Measurements from ENCODE around the gene FXYD5.
A peak's percentile ranks its signal among the peaks of the same experiment; 100 is the strongest.
"Not testable (repeated sequence)": the region's sequence is repeated elsewhere in the genome, so short reads cannot be mapped to it uniquely, and the experiment has no call there.

The FXYD5 gene

DNA sequence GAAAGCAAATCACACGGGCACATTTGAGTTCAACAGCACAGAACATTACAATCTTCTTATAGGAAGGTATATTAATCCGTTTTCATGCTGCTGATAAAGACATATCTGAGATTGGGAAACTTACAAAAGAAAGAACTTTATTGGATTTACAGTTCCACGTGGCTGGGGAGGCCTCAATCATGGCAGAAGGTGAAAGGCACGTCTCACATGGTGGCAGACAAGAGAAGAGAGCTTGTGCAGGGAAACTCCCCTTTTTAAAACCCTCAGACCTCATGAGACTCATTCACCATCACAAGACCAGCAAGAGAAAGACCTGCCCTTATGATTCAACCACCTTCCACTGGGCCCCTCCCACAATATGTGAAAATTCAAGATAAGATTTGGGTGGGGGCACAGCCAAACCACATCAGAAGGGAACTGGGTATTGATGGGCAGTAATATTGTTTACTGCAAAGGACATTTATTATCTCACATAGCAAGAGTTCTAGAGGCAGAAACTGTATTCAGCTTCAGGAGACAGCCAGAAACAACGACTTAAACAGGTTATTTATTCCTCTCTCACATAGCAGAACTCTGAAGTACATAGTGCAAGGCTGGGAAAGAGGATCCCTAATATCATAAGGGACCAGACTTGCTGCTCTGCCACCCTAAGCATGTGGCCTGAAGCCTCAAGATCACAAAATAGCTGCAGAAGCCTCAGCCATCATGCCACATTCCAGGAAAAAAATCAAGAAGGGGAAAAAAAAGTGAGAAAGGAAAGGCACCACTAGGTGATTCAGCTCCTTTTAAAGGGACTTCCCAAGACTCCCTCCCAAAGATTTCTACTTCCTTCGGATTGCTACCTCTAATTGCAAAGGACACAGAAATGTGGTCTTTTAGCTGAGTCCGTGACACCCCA lies 23.1 kb downstream of the FXYD5 start:
- DNase-seq (ENCODE audit: low read depth in 2 of 2), result no peak

DNA sequence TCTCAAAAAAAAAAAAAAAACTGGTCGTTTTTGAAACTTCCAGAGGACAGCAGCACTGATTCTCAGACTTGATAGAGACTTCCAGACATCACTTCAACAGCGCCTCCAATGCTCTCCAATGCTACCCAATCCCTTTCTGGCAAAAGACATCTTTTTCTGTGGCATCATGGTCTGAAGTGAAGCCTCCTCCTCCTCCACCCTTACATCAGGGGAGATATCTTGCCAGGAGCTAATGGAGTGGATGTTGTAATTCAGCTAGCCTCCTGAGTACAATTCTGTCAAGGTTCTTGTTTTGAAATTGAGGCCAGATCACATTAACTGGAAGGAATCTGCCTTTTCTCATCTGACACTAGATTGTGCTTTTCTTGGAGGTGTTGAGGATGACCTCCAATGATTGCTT lies 24.2 kb downstream of the FXYD5 start:
- no peak for DNase-seq (ENCODE audit: low read depth in 2 of 2)

GRCh38 chr19:35179830-35180229 lies 25.3 kb downstream of the FXYD5 start:
- DNase-seq (ENCODE audit: low read depth in 2 of 2), result no peak

GRCh38 chr19:35181387-35181786 lies 26.9 kb downstream of the FXYD5 start:
- no peak for DNase-seq (ENCODE audit: low read depth in 2 of 2)

DNA sequence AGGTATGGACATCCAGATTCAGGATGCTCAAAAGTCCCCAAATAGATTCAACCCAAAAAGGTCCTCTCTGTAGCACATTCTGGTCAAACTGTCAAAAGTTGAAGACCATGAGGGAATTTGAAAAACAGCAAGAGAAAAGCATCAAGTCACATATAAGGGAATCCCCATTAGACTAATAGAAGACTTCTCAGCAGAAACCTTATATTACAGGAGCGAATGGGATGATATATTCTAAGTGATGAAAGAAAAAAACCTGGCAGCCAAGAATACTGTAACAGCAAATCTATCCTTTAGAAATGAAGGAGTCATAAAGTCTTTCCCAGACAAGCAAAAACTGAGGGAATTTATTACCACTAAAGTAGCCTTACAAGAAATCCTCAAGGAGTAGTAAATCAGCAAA lies 29.7 kb downstream of the FXYD5 start:
- no peak for DNase-seq (ENCODE audit: low read depth in 2 of 2)

DNA sequence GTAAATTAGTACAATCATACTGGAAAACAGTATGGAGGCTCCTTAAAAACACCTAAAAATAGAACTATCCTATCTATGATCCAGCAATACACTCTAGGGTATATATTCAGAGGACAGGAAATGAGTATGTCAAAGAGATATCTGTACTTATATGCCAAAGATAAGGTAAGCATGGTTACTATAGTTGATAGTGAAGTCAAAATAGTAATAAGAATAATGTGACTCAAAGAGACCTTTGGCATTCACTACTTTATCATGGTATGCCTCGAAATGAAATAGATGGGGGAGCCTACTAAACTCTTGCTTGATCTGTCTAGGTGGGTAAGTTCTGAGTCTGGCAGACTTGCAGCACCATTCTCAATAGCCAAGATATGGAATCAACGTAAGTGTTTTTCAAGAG lies 30.3 kb downstream of the FXYD5 start:
- no peak for DNase-seq (ENCODE audit: low read depth in 2 of 2)

- DNase-seq (ENCODE audit: low read depth in 2 of 2), result no peak
Measured at GRCh38 chr19:35194012-35194984, 39.8 kb downstream of the FXYD5 start.

DNA sequence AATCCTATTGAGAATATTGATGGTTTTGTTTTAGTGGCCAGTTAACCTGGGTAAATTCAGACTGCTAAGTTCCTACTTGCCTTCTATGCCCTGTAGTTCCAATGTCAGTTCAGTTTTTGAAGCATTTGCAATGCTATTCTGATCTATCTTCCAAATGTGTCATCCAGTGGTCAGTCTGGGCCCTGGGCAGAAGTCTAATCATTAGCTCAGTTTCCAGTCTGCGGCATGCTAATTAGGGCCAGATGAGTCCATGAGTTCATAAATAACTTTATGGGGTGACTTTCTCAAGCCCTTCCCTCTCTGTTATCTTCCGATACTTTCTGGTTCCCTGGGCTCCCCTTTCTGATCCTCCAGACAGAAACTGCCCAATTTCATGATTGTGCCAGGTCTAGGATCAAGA lies 41.3 kb downstream of the FXYD5 start:
- no peak for DNase-seq (ENCODE audit: low read depth in 2 of 2)

DNA sequence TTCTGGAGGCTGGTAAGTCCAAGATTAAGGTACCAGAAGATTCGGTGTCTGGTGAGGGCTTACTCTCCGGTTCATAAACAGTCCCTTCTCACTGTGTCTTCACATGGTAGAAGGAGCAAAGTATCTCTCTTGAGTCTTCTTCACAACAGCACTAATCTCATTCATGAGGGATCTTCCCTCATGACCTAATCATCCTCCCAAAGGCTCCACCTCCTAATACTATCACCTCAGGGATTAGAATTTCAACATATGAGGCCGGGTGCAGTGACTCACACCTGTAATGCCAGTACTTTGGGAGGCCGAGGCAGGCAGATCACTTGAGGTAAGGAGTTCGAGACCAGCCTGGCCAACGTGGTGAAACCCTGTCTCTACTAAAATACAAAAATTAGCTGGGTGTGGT lies 42.3 kb downstream of the FXYD5 start:
- not testable (repeated sequence) for DNase-seq (ENCODE audit: low read depth in 2 of 2)

DNA sequence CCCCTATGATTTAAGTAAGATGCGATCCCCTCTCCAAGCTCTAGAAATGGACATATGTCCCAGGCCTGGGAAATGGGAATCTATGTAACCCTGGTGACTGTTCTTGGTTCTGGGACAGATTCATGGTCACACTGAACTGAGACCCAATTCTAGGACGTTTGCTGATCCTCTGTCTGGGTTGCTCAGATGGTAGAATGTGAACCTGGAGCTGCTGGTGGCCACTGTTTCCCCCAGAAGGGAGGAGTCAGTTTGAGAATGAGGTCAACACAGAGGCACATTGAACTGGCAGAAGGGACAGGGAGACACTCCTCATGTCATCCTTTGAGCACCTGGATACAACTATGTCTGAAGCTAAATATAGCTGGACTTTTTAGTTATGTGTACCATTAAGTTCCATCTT lies 44.9 kb downstream of the FXYD5 start:
- no peak for DNase-seq (ENCODE audit: low read depth in 2 of 2)

DNA sequence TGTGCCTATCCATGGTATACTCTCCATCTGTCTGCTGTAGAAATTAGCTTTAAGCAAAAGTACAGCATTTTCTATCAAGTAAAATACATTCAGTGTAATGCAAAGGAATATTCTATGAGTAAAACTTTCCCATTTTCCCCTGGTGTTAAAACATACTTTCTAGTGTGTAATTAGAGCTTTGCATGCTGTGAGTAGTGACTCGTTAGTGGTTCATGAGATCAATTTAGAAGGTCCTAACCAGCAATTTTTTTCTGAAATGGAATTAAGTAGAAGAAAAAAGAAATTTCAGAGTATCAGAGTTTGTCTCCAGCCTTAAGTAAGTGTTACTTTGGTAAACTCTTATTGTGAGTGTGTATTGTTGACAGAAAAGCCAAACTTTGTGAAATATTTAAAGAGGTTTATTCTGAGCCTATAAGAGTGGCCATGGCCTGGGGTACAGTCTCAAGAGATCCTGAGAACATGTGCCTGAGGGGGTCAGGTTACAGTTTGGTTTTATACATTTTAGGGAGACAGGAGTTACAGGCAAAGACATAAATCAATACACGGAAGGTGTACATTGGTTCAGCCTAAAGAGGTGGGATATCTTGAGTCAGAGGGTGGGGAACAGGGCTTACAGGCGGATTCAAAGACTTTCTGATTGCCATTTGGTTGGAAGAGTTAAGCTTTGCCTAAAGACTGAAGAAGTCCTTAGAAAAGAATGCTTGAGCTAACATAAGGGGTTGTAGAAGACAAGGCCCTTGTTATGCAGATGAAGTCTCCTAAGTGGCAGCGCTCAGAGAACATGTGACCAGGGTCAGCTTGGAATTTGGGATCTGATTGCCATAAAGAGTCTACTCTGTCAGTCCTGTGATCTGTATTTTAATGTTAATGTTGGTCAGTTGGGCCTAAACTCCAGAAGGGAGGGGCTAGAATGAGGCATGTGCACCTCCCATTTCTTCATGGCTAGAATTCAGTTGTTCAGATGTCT lies 48.5 kb downstream of the FXYD5 start:
- DNase-seq (ENCODE audit: low read depth in 2 of 2), result no peak

DNA sequence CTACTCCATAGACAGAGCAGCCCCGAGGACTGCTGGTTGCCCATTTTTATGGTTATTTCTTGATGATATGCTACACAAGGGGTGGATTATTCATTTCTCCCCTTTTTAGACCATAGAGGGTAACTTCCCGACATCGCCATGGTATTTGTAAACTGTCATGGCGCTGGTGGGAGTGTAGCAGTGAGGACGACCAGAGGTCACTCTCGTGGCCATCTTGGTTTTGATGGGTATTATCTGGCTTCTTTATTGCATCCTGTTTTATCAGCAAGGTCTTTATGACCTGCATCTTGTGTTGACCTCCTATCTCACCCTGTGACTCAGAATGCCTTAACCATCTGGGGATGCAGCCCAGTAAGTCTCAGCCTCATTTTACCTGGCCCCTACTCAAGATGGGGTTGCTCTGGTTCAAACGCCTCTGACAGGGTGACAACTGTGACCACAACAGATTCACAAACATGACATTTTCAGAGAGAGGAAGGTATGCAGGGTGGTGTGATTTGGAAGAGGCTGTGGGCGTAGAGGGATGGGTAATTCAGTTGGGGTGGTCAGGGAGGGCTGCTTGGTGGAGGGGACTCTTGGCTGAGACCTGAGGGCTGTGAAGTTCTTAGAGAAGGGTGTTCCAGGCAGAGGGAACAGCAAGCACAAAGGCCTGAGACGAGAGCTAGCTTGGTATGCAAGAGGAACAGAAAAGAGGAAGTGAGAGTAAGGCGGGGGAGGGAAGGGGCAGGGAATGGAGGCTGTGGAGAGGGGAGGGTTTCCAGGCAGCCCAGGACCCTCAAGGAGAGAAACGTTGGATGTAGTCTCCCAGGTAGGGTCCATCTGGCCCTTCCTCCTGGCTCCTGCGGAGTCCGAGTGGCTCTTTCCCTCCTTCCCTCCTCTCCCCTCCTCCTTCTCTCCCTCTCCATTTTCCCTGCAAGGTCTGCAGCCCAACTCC lies 50.5 kb downstream of the FXYD5 start:
- DNase-seq (ENCODE audit: low read depth in 2 of 2), result no peak

GRCh38 chr19:35205733-35206323 lies 51.3 kb downstream of the FXYD5 start:
- no peak for DNase-seq (ENCODE audit: low read depth in 2 of 2)

DNA sequence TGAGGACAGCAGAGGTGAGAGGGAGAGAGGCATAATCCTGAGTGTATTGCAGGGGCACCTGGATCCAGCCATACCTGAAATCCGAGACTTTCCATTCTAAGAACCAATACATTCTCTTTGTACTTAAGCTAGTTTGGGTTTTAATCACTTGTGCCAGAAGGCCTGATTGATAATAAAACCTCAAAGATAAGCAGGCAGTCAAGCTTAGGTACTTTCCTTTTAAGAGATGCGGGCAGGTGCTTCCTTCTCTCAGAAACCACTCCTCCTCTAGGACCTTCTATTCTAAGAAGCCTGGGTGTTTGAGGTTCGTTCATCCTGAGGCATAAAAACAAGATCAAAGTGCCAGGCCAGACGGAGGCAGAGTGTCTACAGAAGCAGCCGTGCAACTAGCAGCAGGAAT lies 51.8 kb downstream of the FXYD5 start:
- DNase-seq (ENCODE audit: low read depth in 2 of 2), result peak in 1 of 2 donors; percentile 32

DNA sequence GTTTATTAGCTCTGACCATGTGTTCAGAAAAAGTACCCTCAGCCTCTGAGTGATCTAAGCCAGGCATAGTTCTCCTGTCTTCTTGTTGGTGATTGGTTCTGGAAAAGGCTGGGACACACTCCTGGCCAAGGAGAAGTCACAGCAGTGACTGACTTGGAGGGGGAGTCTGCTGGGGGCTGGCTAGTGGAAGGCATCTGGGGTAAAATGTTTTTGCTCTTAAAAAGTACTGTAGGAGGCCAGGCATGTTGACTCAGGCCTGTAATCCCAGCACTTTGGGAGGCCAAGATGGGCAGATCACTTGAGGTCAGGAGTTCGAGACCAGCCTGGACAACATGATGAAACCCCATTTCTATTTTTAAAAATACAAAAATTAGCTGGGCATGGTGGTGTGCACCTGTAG lies 52.3 kb downstream of the FXYD5 start:
- no peak for DNase-seq (ENCODE audit: low read depth in 2 of 2)

DNA sequence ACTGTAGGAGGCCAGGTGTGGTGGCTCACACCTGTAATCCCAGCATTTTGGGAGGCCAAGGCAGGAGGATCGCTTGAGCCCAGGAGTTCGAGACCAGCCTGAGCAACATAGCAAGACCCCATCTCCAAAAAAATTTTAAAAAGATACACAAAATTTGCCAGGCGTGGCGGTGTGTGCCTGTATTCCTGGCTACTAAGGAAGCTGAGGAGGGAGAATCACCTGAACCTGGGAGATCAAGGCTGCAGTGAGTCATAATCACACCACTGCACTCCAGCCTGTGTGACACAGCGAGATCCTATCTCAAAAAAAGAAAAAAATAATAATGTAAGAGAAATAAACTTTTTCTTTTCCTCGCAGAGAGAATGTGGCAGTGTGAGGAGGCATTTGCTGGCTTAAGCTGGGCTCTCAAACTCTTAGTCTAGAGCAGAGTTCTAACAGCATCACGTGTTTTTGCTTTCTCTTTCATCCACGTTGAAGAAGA lies 52.9 kb downstream of the FXYD5 start:
- no peak for DNase-seq (ENCODE audit: low read depth in 2 of 2)

DNA sequence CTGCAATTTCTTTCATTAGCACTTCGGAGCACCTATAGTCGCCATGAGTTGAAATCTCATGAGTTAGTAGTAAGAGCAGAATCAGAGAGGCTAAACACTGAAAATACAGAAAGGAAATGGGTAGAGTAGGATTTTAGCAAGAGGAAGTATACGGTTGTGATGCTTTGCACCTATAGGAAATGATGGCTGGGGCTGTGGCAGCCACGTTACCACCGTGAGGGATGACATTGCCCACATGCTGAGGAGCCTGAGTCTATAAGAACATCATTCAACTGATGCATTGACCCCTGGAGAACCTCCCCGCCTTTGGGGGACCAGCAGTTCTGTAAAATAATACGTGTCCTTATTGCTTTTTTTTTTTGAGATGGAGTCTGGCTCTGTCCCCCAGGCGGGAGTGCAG lies 53.6 kb downstream of the FXYD5 start:
- DNase-seq (ENCODE audit: low read depth in 2 of 2), result no peak

DNA sequence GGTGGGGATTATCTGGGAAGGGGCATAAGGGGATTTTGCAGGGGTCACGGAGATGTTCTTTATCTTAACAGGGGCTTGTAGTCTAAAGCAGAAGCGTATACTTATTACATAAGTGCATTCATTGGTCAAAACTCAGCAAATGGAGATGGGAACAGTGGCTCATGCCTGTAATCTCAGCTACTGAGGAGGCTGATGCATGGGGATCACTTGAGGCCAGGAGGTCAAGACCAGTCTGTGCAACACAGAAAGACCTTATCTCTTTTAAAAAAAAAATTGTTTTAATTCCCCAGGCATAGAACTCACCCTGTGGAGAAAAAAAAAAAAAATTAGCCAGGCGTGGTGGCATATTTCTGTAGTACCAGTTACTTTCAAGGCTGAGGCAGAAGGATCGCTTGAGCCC lies 55.1 kb downstream of the FXYD5 start:
- DNase-seq (ENCODE audit: low read depth in 2 of 2), result no peak

DNA sequence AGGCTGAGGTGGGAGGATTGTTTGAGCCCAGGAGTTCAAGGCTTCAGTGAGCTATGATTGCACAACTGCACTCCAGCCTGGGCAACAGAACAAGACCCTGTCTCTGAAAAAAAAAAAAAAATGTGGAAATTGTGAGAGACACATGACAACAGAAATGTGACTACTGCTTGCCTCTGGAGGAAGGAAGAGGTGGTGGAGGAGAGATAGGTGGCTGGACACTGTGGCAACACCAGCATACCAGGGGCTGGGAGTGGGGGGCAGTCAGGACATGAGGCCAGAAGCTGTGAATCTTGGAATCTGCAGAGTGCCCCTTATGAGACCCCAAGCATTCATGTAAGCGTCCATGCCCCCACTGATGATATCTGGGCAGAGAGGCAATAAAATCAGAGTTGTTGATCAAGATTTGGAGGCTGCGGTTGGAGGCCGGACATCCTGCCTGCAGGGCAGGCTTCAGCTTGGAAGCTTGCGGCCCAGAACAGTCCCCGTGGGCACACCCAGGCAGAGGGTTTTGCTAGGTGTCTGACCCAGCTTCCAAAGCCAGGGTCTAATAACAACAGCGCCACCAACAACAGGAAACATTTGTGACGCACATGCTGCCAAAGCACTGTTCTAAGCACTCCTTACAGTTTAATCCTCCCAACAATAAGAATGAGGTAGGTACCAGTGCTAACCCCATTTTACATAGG lies 57.2 kb downstream of the FXYD5 start:
- DNase-seq (ENCODE audit: low read depth in 2 of 2), result peak in 1 of 2 donors; percentile 30

Data from stimulated activated CD4-positive, alpha-beta T cell treated with anti-CD3 and anti-CD28 coated beads, Interleukin-1b, Interleukin-23, amount 100 ng/mL, for 4 hours (primary cell).